MM.1S (cell line): ENCODE results near the gene PGS1.

Experiments used
- DNase-seq: peaks from one replicate; pipeline ENCODE4 v3.0.0-alpha.2; 2015
- H2AFZ ChIP-seq: fragments of 300-600 bp; sonication (generic); 2 replicates; pipeline ENCODE4 v1.6.0; 2016; ENCODE audit warnings: antibody characterized with exemption, low read length
- H3F3A ChIP-seq: fragments of 300-600 bp; sonication (generic); 2 replicates; pipeline ENCODE4 v1.6.1; 2016; ENCODE audit warnings: mild to moderate bottlenecking, antibody characterized with exemption, low read length, moderate library complexity, mixed read lengths; ENCODE audit not compliant: insufficient read depth
- H3K27ac ChIP-seq: fragments of 300-600 bp; sonication (generic); 2 replicates; pipeline ENCODE4 v1.5.1; 2016; ENCODE audit warnings: mild to moderate bottlenecking, low read length
- H3K27me3 ChIP-seq: fragments of 300-600 bp; sonication (generic); replicated peaks from 2 replicates; pipeline ENCODE4 v1.6.0; 2016; ENCODE audit warnings: low read length; ENCODE audit not compliant: insufficient read depth
- H3K36me3 ChIP-seq: fragments of 300-600 bp; sonication (generic); replicated peaks from 2 replicates; pipeline ENCODE4 v1.6.1; 2016; ENCODE audit warnings: mild to moderate bottlenecking, low read length, mixed read lengths; ENCODE audit not compliant: insufficient read depth
- H3K4me1 ChIP-seq: fragments of 300-600 bp; sonication (generic); 2 replicates; pipeline ENCODE4 v1.6.1; 2016; ENCODE audit warnings: low read length, mixed read lengths
- H3K4me2 ChIP-seq: fragments of 300-600 bp; sonication (generic); 2 replicates; pipeline ENCODE4 v1.6.0; 2016; ENCODE audit warnings: low read depth, low read length
- H3K4me3 ChIP-seq: fragments of 300-600 bp; sonication (generic); 2 replicates; pipeline ENCODE4 v1.5.1; 2016; ENCODE audit warnings: low read length, mixed read lengths
- H3K79me2 ChIP-seq: fragments of 300-600 bp; sonication (generic); 2 replicates; pipeline ENCODE4 v1.6.1; 2016; ENCODE audit warnings: mixed run types, low read length, mixed read lengths
- H3K9ac ChIP-seq: fragments of 300-600 bp; sonication (generic); 2 replicates; pipeline ENCODE4 v1.6.1; 2016; ENCODE audit warnings: low read length, mixed read lengths
- H3K9me2 ChIP-seq: fragments of 300-600 bp; sonication (generic); replicated peaks from 2 replicates; pipeline ENCODE4 v1.6.1; 2016; ENCODE audit warnings: mild to moderate bottlenecking, low read length, mixed read lengths; ENCODE audit not compliant: insufficient read depth
- H3K9me3 ChIP-seq: fragments of 300-600 bp; sonication (generic); replicated peaks from 2 replicates; pipeline ENCODE4 v1.6.1; 2016; ENCODE audit warnings: mild to moderate bottlenecking, low read length, mixed read lengths; ENCODE audit not compliant: insufficient read depth
- H4K20me1 ChIP-seq: fragments of 300-600 bp; sonication (generic); 2 replicates; pipeline ENCODE4 v1.6.1; 2016; ENCODE audit warnings: mild to moderate bottlenecking, low read length, moderate library complexity, mixed read lengths; ENCODE audit not compliant: insufficient read depth
- EZH2 ChIP-seq: fragments of 300-600 bp; sonication (generic); optimal IDR thresholded peaks from 2 replicates; pipeline ENCODE3; 2017; ENCODE audit warnings: low read depth, mild to moderate bottlenecking, antibody characterized with exemption, low read length, mixed read lengths
- EZH2phosphoT487 ChIP-seq: fragments of 300-600 bp; sonication (generic); IDR thresholded peaks from 2 replicates; pipeline ENCODE4 v1.6.1; 2018; ENCODE audit warnings: antibody characterized with exemption, low read length
- TF ChIP-seq, protein P1 (sequence below): fragments of 300-600 bp; sonication (generic); IDR thresholded peaks from 2 replicates; pipeline ENCODE4 v1.5.1; 2016; ENCODE audit warnings: antibody characterized with exemption, low read length, mixed read lengths

Gene PGS1

DNA sequence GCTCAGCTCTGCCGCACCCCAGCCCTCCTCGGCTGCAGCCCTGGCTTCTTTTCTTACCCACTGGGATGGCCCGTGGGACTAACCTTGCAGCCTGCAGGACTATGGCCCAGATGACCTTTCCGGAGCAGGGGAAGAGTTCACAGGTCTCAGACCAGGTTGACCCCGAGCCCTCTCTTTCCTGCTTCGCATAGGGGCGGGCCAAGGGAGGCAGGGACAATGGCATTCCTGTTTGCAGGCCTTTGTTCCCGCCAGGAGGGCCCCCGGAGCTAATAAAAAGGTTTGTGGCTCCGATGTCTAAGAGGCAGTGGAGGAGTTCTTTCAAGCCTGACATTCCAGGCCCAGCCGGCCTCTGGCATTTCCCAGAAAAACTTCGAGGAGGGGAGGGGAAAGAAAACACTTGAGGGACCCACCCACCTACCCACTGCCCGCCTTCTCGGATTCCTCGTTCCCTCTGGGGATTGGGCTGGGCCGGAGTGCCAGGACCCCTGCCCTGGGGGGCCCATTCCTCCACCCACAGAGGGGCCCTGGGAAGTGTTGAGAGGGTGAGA lies 12.8 kb upstream of the PGS1 start:
- H3K27ac ChIP-seq, result no peak overlapping the region

DNA sequence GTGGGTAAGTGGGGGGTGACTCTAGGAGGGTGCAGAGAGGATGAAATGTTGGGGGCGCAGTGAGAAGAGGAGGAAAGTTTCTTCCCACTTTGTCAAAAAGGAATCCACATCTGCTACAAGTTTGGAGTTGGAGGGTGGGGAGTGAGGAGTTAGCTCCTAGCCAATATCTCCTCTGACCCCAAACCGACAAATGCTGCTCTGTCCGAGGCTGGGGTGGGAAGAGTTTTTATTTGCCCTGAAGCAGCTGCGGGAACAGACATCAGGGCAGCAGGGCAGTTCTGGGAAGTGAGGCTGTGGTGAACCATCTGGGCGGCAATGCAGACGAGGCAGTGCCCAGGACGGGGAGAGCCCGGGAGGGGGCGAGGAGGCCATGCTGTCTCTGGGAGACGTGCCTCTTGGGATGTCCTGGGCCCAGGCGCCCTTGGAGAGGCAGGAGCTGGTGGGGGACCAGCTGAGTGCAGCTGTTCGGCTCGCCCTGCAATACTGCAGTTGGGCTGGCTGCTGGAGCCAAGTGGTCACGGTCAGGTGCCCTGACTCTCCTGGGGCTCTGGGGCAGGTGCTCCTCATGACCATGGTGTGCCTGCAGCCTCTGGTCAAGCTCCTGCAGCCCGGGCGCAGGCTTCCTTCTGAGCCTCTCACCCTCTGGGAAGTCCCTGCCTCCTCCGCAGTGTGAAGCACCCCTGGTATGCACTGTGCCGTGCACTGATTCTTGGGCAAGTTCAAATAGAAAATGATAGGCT lies 12.2 kb upstream of the PGS1 start:
- Histone ChIP-seq H2AFZ (no peak overlapping the region), H3K9me3 (no peaks in the 10 kb centered on the region), H3F3A (no peaks in the 10 kb centered on the region), H3K27me3 (peaks cover 94% of the 10 kb centered on the region), H3K4me3 (no peak overlapping the region), H3K4me2 (no peak overlapping the region), H4K20me1 (no peaks in the 10 kb centered on the region), H3K79me2 (no peaks in the 10 kb centered on the region), H3K9ac (no peak overlapping the region), H3K27ac (no peak overlapping the region), H3K4me1 (no peaks in the 10 kb centered on the region), H3K9me2 (no peaks in the 10 kb centered on the region), H3K36me3 (no peaks in the 10 kb centered on the region)
- TF ChIP-seq EZH2phosphoT487 (no peak), EZH2 (no peak)
- TF ChIP-seq, protein P1, sequence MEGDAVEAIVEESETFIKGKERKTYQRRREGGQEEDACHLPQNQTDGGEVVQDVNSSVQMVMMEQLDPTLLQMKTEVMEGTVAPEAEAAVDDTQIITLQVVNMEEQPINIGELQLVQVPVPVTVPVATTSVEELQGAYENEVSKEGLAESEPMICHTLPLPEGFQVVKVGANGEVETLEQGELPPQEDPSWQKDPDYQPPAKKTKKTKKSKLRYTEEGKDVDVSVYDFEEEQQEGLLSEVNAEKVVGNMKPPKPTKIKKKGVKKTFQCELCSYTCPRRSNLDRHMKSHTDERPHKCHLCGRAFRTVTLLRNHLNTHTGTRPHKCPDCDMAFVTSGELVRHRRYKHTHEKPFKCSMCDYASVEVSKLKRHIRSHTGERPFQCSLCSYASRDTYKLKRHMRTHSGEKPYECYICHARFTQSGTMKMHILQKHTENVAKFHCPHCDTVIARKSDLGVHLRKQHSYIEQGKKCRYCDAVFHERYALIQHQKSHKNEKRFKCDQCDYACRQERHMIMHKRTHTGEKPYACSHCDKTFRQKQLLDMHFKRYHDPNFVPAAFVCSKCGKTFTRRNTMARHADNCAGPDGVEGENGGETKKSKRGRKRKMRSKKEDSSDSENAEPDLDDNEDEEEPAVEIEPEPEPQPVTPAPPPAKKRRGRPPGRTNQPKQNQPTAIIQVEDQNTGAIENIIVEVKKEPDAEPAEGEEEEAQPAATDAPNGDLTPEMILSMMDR, result no peak
- no peak for DNase-seq

More for the DNA sequence above, 12.8 kb upstream of the PGS1 start:
- Histone ChIP-seq H3K9me2 (no peaks in the 10 kb centered on the region), H3K4me2 (no peak overlapping the region), H4K20me1 (no peaks in the 10 kb centered on the region), H3K4me3 (no peak overlapping the region), H3K9ac (no peak overlapping the region), H3K4me1 (no peaks in the 10 kb centered on the region), H3F3A (0 out of 2 replicates have a peak, but pooled peaks cover under 1% of the 10 kb centered on the region), H3K27me3 (peaks cover 90% of the 10 kb centered on the region), H3K9me3 (no peaks in the 10 kb centered on the region), H3K36me3 (no peaks in the 10 kb centered on the region), H3K79me2 (no peaks in the 10 kb centered on the region), H2AFZ (no peak overlapping the region)
- no peak for DNase-seq
- TF ChIP-seq EZH2 (no peak), EZH2phosphoT487 (no peak)
- TF ChIP-seq, protein P1, result no peak

DNA sequence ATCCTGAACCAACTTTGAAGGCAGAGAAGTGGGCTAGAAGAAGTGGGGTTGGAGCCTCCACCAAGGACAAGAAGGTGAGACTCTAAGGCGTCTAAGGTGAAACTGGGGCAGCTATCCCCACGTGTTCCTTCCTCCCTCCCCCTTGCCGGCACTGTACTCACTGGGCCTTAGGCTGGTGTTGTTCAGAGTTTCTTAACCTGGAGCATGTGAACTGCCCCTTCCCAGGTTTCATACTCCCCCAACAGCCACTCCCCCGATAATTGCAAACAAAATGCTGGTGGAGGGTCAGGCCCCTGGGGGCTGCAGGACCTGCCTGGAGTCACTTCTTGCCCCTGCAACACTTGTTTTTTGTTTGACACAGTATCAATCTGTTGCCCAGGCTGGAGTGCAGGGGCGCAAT lies 11.3 kb upstream of the PGS1 start:
- Histone ChIP-seq H3F3A (no peaks in the 10 kb centered on the region), H3K27me3 (peaks cover 90% of the 10 kb centered on the region), H3K9ac (no peak overlapping the region), H4K20me1 (no peaks in the 10 kb centered on the region), H3K4me1 (no peaks in the 10 kb centered on the region), H3K9me2 (no peaks in the 10 kb centered on the region), H3K9me3 (no peaks in the 10 kb centered on the region), H3K36me3 (no peaks in the 10 kb centered on the region), H3K4me2 (no peak overlapping the region), H3K27ac (no peak overlapping the region), H3K79me2 (no peaks in the 10 kb centered on the region), H3K4me3 (no peak overlapping the region), H2AFZ (no peak overlapping the region)
- DNase-seq, result no peak
- no peak for TF ChIP-seq EZH2phosphoT487
- TF ChIP-seq, protein P1, result no peak
- TF ChIP-seq EZH2, result no peak
